IMR-90 (cell line): ENCODE data around the gene LRRC47. TPM values are rescaled to one million over a fixed set of nuclear protein-coding genes. Genes with fewer than 3 reads are reported as not detected.
"Not testable (repeated sequence)": the region's sequence is repeated elsewhere in the genome, so short reads cannot be mapped to it uniquely, and the experiment has no call there.

ENCODE experiments used
- ATAC-seq: fragments of 200-7000 bp; cut with Tn5 transposase; 2 replicates; pipeline ENCODE4 v1.9.1; 2020; ENCODE audit warnings: low read depth, mild to moderate bottlenecking, moderate library complexity
- BruUV-seq: library from RNA; stranded (reverse); fragments of 400-500 nt; replicated peaks from 2 replicates; lab custom pipeline; 2021; lab: Mats Ljungman, UMichigan
- CTCF ChIA-PET: fragments of 300-600 bp; formaldehyde crosslinking; extraction: SDS; loops from one replicate; lab custom pipeline; 2021; ENCODE audit warnings: antibody characterized with exemption; lab: Yijun Ruan, JAX
- POLR2A ChIA-PET: fragments of 300-600 bp; sonication (Branson Sonifier 250); formaldehyde crosslinking; loops from one replicate; lab custom pipeline; 2022; ENCODE audit warnings: antibody characterized with exemption; ENCODE audit not compliant: unreplicated experiment; lab: Charles Lee
- DNase-seq: peaks from one replicate; pipeline ENCODE4 v3.0.0; 2013
- H2AFZ ChIP-seq: replicated peaks from 2 replicates; pipeline ENCODE3; 2013; ENCODE audit warnings: low read length, mild to moderate bottlenecking; ENCODE audit not compliant: poor library complexity
- H2AK5ac ChIP-seq: 2 replicates; pipeline ENCODE4 v1.6.1; 2013; ENCODE audit warnings: low read depth, low read length, inconsistent platforms
- H2AK9ac ChIP-seq: replicated peaks from 2 replicates; pipeline ENCODE3; 2013; ENCODE audit warnings: mild to moderate bottlenecking, low read depth, low read length, moderate library complexity; ENCODE audit not compliant: poor library complexity
- H2BK120ac ChIP-seq: 2 replicates; pipeline ENCODE4 v1.6.1; 2013; ENCODE audit warnings: low read depth, low read length, inconsistent platforms
- H2BK15ac ChIP-seq: 3 replicates; pipeline ENCODE4 v1.6.1; 2013; ENCODE audit warnings: low read depth, low read length, inconsistent platforms
- H2BK20ac ChIP-seq: 2 replicates; pipeline ENCODE4 v1.6.1; 2013; ENCODE audit warnings: low read depth, mild to moderate bottlenecking, inconsistent platforms, low read length, moderate library complexity
- H2BK5ac ChIP-seq: 2 replicates; pipeline ENCODE4 v1.6.1; 2013; ENCODE audit warnings: mild to moderate bottlenecking, low read depth, low read length, inconsistent platforms; ENCODE audit not compliant: poor library complexity, severe bottlenecking
- H3K14ac ChIP-seq: replicated peaks from 2 replicates; pipeline ENCODE4 v1.6.1; 2013; ENCODE audit warnings: low read depth, low read length, inconsistent platforms
- H3K18ac ChIP-seq: 2 replicates; pipeline ENCODE4 v1.6.1; 2013; ENCODE audit warnings: low read depth, low read length, control low read depth
- H3K23ac ChIP-seq: 2 replicates; pipeline ENCODE4 v1.6.1; 2013; ENCODE audit warnings: low read depth, low read length, inconsistent platforms
- H3K27ac ChIP-seq: 2 replicates; pipeline ENCODE4 v1.5.1; 2013; ENCODE audit warnings: mild to moderate bottlenecking, control low read depth, low read length; ENCODE audit not compliant: insufficient read depth
- H3K27me3 ChIP-seq: 2 replicates; pipeline ENCODE4 v1.6.1; 2013; ENCODE audit warnings: low read length; ENCODE audit not compliant: control insufficient read depth, insufficient read depth
- H3K36me3 ChIP-seq: 2 replicates; pipeline ENCODE4 v1.6.1; 2013; ENCODE audit warnings: low read length, mixed read lengths; ENCODE audit not compliant: control insufficient read depth, insufficient read depth
- H3K4ac ChIP-seq: 2 replicates; pipeline ENCODE4 v1.6.1; 2013; ENCODE audit warnings: low read depth, low read length, inconsistent platforms
- H3K4me1 ChIP-seq: 2 replicates; pipeline ENCODE4 v1.6.1; 2013; ENCODE audit warnings: low read length, mixed read lengths; ENCODE audit not compliant: control insufficient read depth, insufficient read depth
- H3K4me2 ChIP-seq: 2 replicates; pipeline ENCODE4 v1.6.1; 2013; ENCODE audit warnings: low read depth, mild to moderate bottlenecking, control low read depth, low read length, moderate library complexity
- H3K4me3 ChIP-seq: 2 replicates; pipeline ENCODE4 v1.5.1; 2013; ENCODE audit warnings: low read depth, mild to moderate bottlenecking, control low read depth, low read length, moderate library complexity; ENCODE audit not compliant: insufficient read depth
- H3K56ac ChIP-seq: 2 replicates; pipeline ENCODE4 v1.6.1; 2013; ENCODE audit warnings: low read length, inconsistent platforms; ENCODE audit not compliant: insufficient read depth; ENCODE audit errors: extremely low read depth
- H3K79me1 ChIP-seq, 2 experiments: 2 replicates each; pipeline ENCODE4 v1.6.1; 2013; ENCODE audit warnings: low read length in 2 of 2, inconsistent platforms in 1 of 2, low read depth in 1 of 2
- H3K9ac ChIP-seq: 2 replicates; pipeline ENCODE4 v1.6.1; 2013; ENCODE audit warnings: low read depth, low read length, control low read depth
- H3K9me1 ChIP-seq: 2 replicates; pipeline ENCODE4 v1.6.1; 2013; ENCODE audit warnings: low read length, inconsistent platforms; ENCODE audit not compliant: insufficient read depth
- H3K9me3 ChIP-seq: 2 replicates; pipeline ENCODE4 v1.6.1; 2013; ENCODE audit warnings: low read length; ENCODE audit not compliant: control insufficient read depth, insufficient read depth
- H4K20me1 ChIP-seq: 2 replicates; pipeline ENCODE4 v1.6.1; 2013; ENCODE audit warnings: low read length, inconsistent platforms; ENCODE audit not compliant: insufficient read depth
- H4K5ac ChIP-seq: 2 replicates; pipeline ENCODE4 v1.6.1; 2013; ENCODE audit warnings: mild to moderate bottlenecking, low read depth, low read length, control low read depth
- H4K8ac ChIP-seq, 2 experiments: 2 replicates each; pipeline ENCODE4 v1.6.1; 2013; ENCODE audit warnings: low read depth in 2 of 2, low read length in 2 of 2, control low read depth in 1 of 2, inconsistent platforms in 1 of 2
- H4K91ac ChIP-seq: 2 replicates; pipeline ENCODE4 v1.6.1; 2013; ENCODE audit warnings: low read depth, low read length, inconsistent platforms; ENCODE audit not compliant: insufficient read depth
- WGBS, 2 experiments: methylation state at CpG; one replicate each; pipeline versions ENCODE4 v1.1.5 to v1.1.7; 2013; ENCODE audit warnings: missing lambda C conversion rate in 2 of 2; ENCODE audit not compliant: insufficient read length in 1 of 2; ENCODE audit errors: extremely low coverage in 2 of 2; 5-methylcytosine and 5-hydroxymethylcytosine counted together
- dilution Hi-C: fragments of 300-500 bp; cut with HindIII; formaldehyde crosslinking; loops from one replicate; pipeline ENCODE4 v1.14.3; 2018; ENCODE audit warnings: low sequenced_read_pairs; ENCODE audit not compliant: unreplicated experiment
- in situ Hi-C: fragments of 300-500 bp; cut with MboI; formaldehyde crosslinking; loops from 3 replicates; pipeline ENCODE4 v1.14.3; 2019; ENCODE audit warnings: low sequenced_read_pairs, inconsistent platforms, mixed read lengths
- intact Hi-C: fragments of 100-400 bp; cut with micrococcal nuclease; formaldehyde crosslinking; loops from 2 replicates; pipeline ENCODE4 v1.10.0; 2022
- polyA plus RNA-seq, 3 experiments: library from polyadenylated mRNA; depleted of rRNA; stranded (reverse); fragments of >200 nt; gene quantifications; 2 replicates each; pipeline ENCODE4 v1.2.3, GENCODE V29; 2012; ENCODE audit warnings: low replicate concordance in 1 of 3
- total RNA-seq: library from RNA; depleted of rRNA; stranded (reverse); fragments of >200 nt; gene quantifications from 2 replicates; pipeline ENCODE4 v1.2.3, GENCODE V29; 2012

LRRC47 gene
- total and polyA plus RNA-seq, 2 of the 4 experiments (the other 2 are of a cell fraction): 15.2 to 19.7 TPM

DNA sequence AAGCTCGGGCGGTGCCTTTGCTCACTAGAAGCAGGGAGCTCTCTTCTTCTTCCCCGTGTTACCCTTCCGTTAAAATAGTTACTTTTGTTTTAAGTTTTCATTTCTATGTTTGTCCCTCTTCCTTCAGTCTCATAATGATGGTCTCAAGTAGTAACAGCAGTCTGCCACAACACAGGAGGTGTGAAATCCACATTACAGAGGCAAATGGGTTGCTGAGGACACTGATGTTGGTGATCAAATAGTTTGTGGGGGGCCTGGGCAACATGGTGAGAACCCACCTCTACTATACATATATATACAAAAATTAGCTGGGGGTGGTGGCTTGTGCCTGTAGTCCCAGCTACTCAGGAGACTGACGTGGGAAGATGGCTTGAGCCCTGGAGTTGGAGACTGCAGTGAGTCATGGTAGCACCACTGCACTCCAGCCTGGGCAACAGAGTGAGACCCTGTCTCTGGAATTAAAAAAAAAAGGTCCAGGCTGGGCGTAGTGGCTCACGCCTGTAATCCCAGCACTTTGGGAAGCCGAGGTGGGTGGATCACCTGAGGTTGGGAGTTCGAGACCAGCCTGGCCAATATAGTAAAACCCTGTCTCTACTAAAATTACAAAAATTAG lies 14.0 kb upstream of the LRRC47 start:
- H3K18ac ChIP-seq, H2AFZ ChIP-seq, H3K4me2 ChIP-seq, H3K9me3 ChIP-seq, H3K27ac ChIP-seq, H2BK20ac ChIP-seq, H2AK5ac ChIP-seq, H4K20me1 ChIP-seq, H3K9ac ChIP-seq, H3K23ac ChIP-seq, in situ Hi-C loops, H4K5ac ChIP-seq, dilution Hi-C loops, H3K4me3 ChIP-seq, H4K91ac ChIP-seq, H3K27me3 ChIP-seq, H2AK9ac ChIP-seq, H3K79me1 ChIP-seq, H3K14ac ChIP-seq, H3K56ac ChIP-seq, H2BK15ac ChIP-seq, intact Hi-C loops, H3K9me1 ChIP-seq, BruUV-seq, ATAC-seq, H2BK5ac ChIP-seq, H3K4me1 ChIP-seq, H3K36me3 ChIP-seq, CTCF ChIA-PET, H3K4ac ChIP-seq, H4K8ac ChIP-seq, H2BK120ac ChIP-seq: not testable (repeated sequence)
- POLR2A ChIA-PET: interaction anchor here (0.5 kb wide), 1 partner anchor 11 kb away, joined by 5 read pairs; no protein-coding TSS in a partner anchor
- WGBS, 2 experiments: 60% methylated on average over 1 of the region's 9 CpGs; no CpG with 5 or more reads in 1 of the 2 experiments
- DNase-seq: peak; percentile 12
